Mucosa of descending colon (tissue), 3 donors: ENCODE measurements around the gene PRSS23. TPM values are rescaled to one million over a fixed set of nuclear protein-coding genes. Genes with fewer than 3 reads are reported as not detected.

Source experiments
- ATAC-seq: fragments of 200-7000 bp; cut with Tn5 transposase; one replicate; pipeline ENCODE4 v1.9.1; 2020; ENCODE audit warnings: mild to moderate bottlenecking, moderate library complexity
- DNase-seq, 3 donors: peaks; one replicate each; pipeline ENCODE4 v3.0.0-alpha.2; 2020
- H3K36me3 ChIP-seq: fragments of 200-600 bp; one replicate; pipeline ENCODE4 v1.8.0; 2021; ENCODE audit warnings: low read depth, mild to moderate bottlenecking
- H3K4me1 ChIP-seq: fragments of 200-600 bp; one replicate; pipeline ENCODE4 v1.8.0; 2021; ENCODE audit warnings: low read depth, mild to moderate bottlenecking
- H3K4me3 ChIP-seq: fragments of 200-600 bp; one replicate; pipeline ENCODE4 v1.8.0; 2021; ENCODE audit warnings: mild to moderate bottlenecking
- H3K9me3 ChIP-seq: fragments of 200-600 bp; one replicate; pipeline ENCODE4 v1.8.0; 2021; ENCODE audit warnings: mild to moderate bottlenecking
- CTCF ChIP-seq: fragments of 200-600 bp; IDR thresholded peaks from one replicate; pipeline ENCODE4 v1.8.0; 2022; ENCODE audit warnings: antibody characterized with exemption, mild to moderate bottlenecking
- intact Hi-C, 2 donors: fragments of 100-400 bp; cut with DNase I in 1 of 2; cut with micrococcal nuclease in 1 of 2; formaldehyde crosslinking; loops; one replicate each; pipeline versions ENCODE4 v1.11.0 to v1.11.1; 2022; cut with DNase I, micrococcal nuclease
- total RNA-seq, 3 donors: library from RNA; stranded (reverse); fragmentation: NEBNext Ultra II Directional in 2 of 3; extraction: Animal tissue kit (Norgen Biotek cat#: 25700) in 2 of 3; gene quantifications; one replicate each; pipeline versions ENCODE4 v1.2.1 to v1.2.4, GENCODE V29; 2021 to 2023
- donor health status: DM: no; HTN: no; CAD: no; lungs with moderate emphysema.
- donor health status: DM: no; HTN: no; CAD: no.
- donor health status: DM: no; HTN: yes; CAD: no.

PRSS23 gene
- total RNA-seq, 3 donors from 2014 or later: 75.0 to 128 (median 122) TPM

- intact Hi-C loops: no loop called here
- TF ChIP-seq CTCF: no peak
- Histone ChIP-seq H3K4me3 (no peak overlapping the region), H3K9me3 (no peaks in the 10 kb centered on the region), H3K36me3 (no peaks in the 10 kb centered on the region), H3K4me1 (peaks cover 5% of the 10 kb centered on the region)
- DNase-seq: no peak
- ATAC-seq: no peak
These were observed 16.1 kb upstream of the PRSS23 start for GRCh38 chr11:86784241-86784681.

GRCh38 chr11:86785576-86785975, 14.8 kb upstream of the PRSS23 start:
- intact Hi-C loops: no loop called here
- no peak for ATAC-seq
- Histone ChIP-seq H3K4me3 (no peak overlapping the region), H3K9me3 (no peaks in the 10 kb centered on the region), H3K36me3 (no peaks in the 10 kb centered on the region), H3K4me1 (peaks cover 5% of the 10 kb centered on the region)
- no peak for TF ChIP-seq CTCF
- DNase-seq: no peak

- Histone ChIP-seq H3K9me3 (no peaks in the 10 kb centered on the region), H3K4me3 (no peak overlapping the region), H3K36me3 (no peaks in the 10 kb centered on the region), H3K4me1 (peaks cover 5% of the 10 kb centered on the region)
- intact Hi-C loops: no loop called here
- ATAC-seq (peak; percentile 81), DNase-seq (peak in 1 of 3 donors; percentile 29)
- TF ChIP-seq CTCF: no peak
These were observed 13.3 kb upstream of the PRSS23 start for GRCh38 chr11:86787018-86787536.

GRCh38 chr11:86787656-86788055, 12.7 kb upstream of the PRSS23 start:
- ATAC-seq: no peak
- Histone ChIP-seq H3K4me1 (peaks cover 5% of the 10 kb centered on the region), H3K36me3 (no peaks in the 10 kb centered on the region), H3K4me3 (no peak overlapping the region), H3K9me3 (no peaks in the 10 kb centered on the region)
- DNase-seq: no peak
- intact Hi-C loops: no loop called here
- no peak for TF ChIP-seq CTCF

- Histone ChIP-seq H3K36me3 (no peaks in the 10 kb centered on the region), H3K9me3 (no peaks in the 10 kb centered on the region), H3K4me1 (peaks cover 5% of the 10 kb centered on the region), H3K4me3 (no peak overlapping the region)
- no peak for DNase-seq
- peak; percentile 34 for ATAC-seq
- no peak for TF ChIP-seq CTCF
- intact Hi-C loops: no loop called here
These were observed 10.1 kb upstream of the PRSS23 start for GRCh38 chr11:86790195-86790725.
